K562 treated with DMSO at 1 percent for 24 hours (cell line): ENCODE results near the gene GSC2. TPM values are rescaled to one million over a fixed set of nuclear protein-coding genes. Genes with fewer than 3 reads are reported as not detected.

Experiments
- total RNA-seq: library from RNA; unstranded; fragments of 300-600 nt; gene quantifications from 2 replicates; pipeline ENCODE4 v1.2.3, GENCODE V29; 2022; ENCODE audit warnings: low read depth; ENCODE audit not compliant: insufficient read depth

GSC2 gene, protein sequence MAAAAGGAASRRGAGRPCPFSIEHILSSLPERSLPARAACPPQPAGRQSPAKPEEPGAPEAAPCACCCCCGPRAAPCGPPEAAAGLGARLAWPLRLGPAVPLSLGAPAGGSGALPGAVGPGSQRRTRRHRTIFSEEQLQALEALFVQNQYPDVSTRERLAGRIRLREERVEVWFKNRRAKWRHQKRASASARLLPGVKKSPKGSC
- not detected in 2 replicates for total RNA-seq

DNA sequence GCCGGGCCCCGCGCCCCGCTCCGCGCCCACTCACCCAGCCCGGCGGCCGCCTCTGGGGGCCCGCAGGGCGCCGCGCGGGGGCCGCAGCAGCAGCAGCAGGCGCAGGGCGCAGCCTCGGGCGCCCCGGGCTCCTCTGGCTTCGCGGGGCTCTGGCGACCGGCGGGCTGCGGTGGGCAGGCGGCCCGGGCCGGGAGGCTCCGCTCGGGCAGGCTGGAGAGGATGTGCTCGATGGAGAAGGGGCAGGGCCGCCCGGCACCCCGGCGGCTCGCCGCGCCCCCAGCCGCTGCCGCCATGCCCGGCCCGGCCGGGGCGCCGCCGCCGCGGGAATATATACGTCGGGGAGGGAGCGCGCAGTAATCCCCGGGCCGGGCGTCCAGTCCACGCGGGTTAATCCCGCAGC is at the start of gene GSC2:
GSC2 (minus strand) TSS at position 302 of the 400 bp plus-strand sequence; CDS start at position 293, 9 bp downstream.

DNA sequence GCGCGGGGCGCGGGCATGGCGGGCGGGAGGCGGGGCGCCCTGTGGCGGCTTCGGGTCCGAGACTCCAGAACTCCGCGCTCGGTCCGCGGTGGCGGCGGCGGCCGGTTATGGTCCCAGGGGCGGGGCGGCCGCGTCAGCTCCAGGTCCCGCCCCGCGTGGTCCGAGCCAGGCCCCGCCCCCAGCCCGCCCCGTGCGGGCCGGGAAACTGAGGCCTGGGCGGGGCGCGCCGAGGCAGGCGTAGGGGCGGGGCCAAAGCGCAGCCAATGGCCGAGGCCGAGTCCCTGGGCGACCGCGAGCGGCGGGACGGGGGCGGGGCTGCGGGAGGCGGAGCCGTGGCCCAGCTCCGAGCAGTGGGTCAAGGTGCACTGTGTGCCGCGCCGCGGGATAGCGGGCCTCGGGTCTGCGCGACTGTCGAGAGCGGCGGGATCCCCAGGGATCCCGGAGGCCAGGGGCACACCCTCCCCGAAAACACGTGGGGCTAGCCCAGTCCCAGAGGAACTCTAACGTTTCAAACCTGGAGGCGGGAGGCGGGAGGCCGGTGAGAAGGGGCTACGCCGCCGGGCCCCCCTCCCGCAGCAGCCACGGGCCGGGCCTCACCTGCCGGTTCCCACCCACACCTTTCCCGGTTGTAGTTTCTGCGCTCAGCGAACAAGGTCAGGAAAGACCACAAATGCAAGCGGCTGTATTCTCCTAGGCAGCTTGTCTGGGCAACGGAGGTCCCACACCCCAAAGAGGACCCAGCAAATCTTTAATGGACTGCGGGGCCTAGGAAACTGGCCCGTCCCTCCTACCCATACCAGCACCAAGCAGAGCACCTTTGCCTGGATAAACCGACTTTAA is 28.8 kb upstream of the GSC2 start, which contains the start of gene SLC25A1:
SLC25A1 (minus strand) TSS at position 80 of the 840 bp plus-strand sequence; CDS start at position 17, 63 bp downstream.

GRCh38 chr22:19130959-19131684 is 19.0 kb downstream of the GSC2 start, which contains the start of gene TSSK2:
Gene TSSK2 (plus strand): TSS chr22:19131308. CDS start chr22:19131400, 92 bp downstream.

DNA sequence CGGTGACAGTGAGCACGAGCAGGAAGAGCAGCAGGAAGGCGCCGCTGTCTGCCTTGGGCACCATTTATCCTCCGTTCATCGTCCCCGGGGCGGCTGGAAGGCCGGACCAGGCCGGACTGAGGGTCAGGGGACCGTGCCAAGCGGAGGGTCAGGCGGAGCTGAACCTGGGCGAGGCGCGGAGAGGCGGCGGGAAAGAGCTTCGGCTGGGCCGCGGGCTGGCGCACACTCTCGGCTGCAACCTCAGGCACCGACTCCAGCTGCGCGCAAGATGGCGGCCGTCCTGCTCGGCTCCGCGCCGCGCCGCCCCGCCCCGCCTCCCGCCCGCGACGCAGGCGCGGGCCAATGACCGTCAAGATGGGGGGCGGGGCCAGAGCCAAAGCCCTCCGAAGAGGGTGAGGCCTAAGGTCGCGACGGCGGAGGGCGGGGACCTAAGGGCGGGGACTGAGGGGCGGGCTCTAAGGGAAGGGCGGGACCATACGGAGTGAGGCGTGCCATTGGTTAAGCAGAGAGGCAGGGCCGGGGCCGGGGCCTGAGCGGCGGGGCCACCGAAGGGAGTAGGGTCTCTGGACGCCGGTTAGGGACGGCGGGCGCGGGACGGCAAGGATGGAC is 27.8 kb downstream of the GSC2 start, which contains the start of gene DGCR2:
DGCR2 (minus strand) TSS at position 270 of the 609 bp plus-strand sequence; CDS start at position 64, 206 bp downstream.

Other genes starting within 250 kb of the GSC2 start
- gene DGCR6, start 244.0 kb downstream of the GSC2 start, total RNA-seq = 1.9 and 2.0 TPM in 2 replicates
- gene PRODH, start 214.0 kb downstream of the GSC2 start, total RNA-seq = not detected in 2 replicates
- 188 TPM in 2 replicates for gene DGCR2, start 27.9 kb downstream of the GSC2 start, total RNA-seq
- not detected in 2 replicates for gene TSSK2, start 19.0 kb downstream of the GSC2 start, total RNA-seq
- gene ESS2, start 5.6 kb downstream of the GSC2 start, total RNA-seq = 74.5 and 76.9 TPM in 2 replicates
- gene SLC25A1, start 28.4 kb upstream of the GSC2 start, total RNA-seq = 362 and 399 TPM in 2 replicates
- gene CLTCL1, start 141.4 kb upstream of the GSC2 start, total RNA-seq = 32.0 and 36.4 TPM in 2 replicates